A549 (cell line): ENCODE data around the gene ACACA.
A peak's percentile ranks its signal among the peaks of the same experiment; 100 is the strongest.

ENCODE experiments used
- BHLHE40 ChIP-seq: IDR thresholded peaks from 2 replicates; pipeline ENCODE4 v1.6.1; 2012; ENCODE audit warnings: low read depth, low read length, inconsistent platforms
- EP300 ChIP-seq, 2 experiments: fragments of >200 bp; sonication (Bioruptor Twin); formaldehyde crosslinking; IDR thresholded peaks; 2 replicates in 1 of 2; 3 replicates in 1 of 2; pipeline ENCODE4 v1.6.1; 2016 to 2017
- JUN ChIP-seq, 2 experiments: fragments of >200 bp; sonication (Bioruptor Twin); formaldehyde crosslinking; IDR thresholded peaks; 2 replicates in 1 of 2; 3 replicates in 1 of 2; pipeline ENCODE4 v1.6.1; 2016 to 2017
- MAX ChIP-seq: IDR thresholded peaks from 2 replicates; pipeline ENCODE4 v1.6.1; 2012
- MAZ ChIP-seq: fragments of 150-350 bp; IDR thresholded peaks from 2 replicates; pipeline ENCODE4 v1.6.1; 2014; ENCODE audit warnings: antibody characterized with exemption, low read depth, low read length, borderline replicate concordance
- RFX5 ChIP-seq: fragments of 450-650 bp; IDR thresholded peaks from 2 replicates; pipeline ENCODE4 v1.7.1; 2014; ENCODE audit warnings: antibody characterized with exemption, mild to moderate bottlenecking, moderate library complexity
- USF2 ChIP-seq: fragments of 450-650 bp; IDR thresholded peaks from 2 replicates; pipeline ENCODE4 v1.6.1; 2014; ENCODE audit warnings: antibody characterized with exemption
- TF ChIP-seq, protein P1 (sequence below): fragments of >200 bp; sonication (Bioruptor Twin); formaldehyde crosslinking; IDR thresholded peaks from 3 replicates; pipeline ENCODE4 v1.5.1; 2016
- TF ChIP-seq, protein P2 (sequence below): IDR thresholded peaks from 2 replicates; pipeline ENCODE4 v1.6.1; 2012; ENCODE audit warnings: low read depth, borderline replicate concordance

DNA sequence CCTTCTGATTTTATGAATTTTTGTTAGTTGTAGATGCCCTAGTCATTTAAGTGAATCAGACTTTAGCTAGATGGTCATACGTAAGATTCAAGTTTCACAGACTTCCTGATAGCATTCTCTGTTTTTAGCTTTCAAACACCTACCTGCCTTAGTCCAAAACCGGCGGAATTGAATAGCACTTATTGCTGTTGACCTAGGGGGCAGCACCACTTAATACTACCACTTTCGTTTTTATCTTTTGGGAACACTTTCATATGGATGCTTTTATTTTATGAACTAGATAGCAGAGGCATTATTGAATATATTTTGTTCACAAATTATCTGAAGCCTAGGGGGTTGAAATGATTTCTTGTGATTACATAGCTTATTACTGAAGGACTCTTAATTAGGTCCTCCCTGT, 31.5 kb upstream of the ACACA start:
- TF ChIP-seq, protein P1, sequence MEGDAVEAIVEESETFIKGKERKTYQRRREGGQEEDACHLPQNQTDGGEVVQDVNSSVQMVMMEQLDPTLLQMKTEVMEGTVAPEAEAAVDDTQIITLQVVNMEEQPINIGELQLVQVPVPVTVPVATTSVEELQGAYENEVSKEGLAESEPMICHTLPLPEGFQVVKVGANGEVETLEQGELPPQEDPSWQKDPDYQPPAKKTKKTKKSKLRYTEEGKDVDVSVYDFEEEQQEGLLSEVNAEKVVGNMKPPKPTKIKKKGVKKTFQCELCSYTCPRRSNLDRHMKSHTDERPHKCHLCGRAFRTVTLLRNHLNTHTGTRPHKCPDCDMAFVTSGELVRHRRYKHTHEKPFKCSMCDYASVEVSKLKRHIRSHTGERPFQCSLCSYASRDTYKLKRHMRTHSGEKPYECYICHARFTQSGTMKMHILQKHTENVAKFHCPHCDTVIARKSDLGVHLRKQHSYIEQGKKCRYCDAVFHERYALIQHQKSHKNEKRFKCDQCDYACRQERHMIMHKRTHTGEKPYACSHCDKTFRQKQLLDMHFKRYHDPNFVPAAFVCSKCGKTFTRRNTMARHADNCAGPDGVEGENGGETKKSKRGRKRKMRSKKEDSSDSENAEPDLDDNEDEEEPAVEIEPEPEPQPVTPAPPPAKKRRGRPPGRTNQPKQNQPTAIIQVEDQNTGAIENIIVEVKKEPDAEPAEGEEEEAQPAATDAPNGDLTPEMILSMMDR, result peak; percentile 55
- no peak for TF ChIP-seq BHLHE40
- TF ChIP-seq EP300 (IDR thresholded peaks at IDR 0.05), result no peak
- TF ChIP-seq MAX, result no peak
- no peak for TF ChIP-seq USF2
- TF ChIP-seq MAZ, result no peak
- TF ChIP-seq JUN (IDR thresholded peaks at IDR 0.05), result no peak
- no peak for TF ChIP-seq RFX5
- TF ChIP-seq, protein P2, sequence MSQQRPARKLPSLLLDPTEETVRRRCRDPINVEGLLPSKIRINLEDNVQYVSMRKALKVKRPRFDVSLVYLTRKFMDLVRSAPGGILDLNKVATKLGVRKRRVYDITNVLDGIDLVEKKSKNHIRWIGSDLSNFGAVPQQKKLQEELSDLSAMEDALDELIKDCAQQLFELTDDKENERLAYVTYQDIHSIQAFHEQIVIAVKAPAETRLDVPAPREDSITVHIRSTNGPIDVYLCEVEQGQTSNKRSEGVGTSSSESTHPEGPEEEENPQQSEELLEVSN, result no peak
